CD14-positive monocyte (primary cell): Measurements from ENCODE around the gene STARD13. TPM values are rescaled to one million over a fixed set of nuclear protein-coding genes. Genes with fewer than 3 reads are reported as not detected.

Source experiments
- DNase-seq, 3 donors: peaks; one replicate each; pipeline ENCODE4 v3.0.0-alpha.2; 2011 to 2022
- H2AFZ ChIP-seq: 2 replicates; pipeline ENCODE4 v1.6.0; 2012; ENCODE audit warnings: mild to moderate bottlenecking, low read depth, low read length, inconsistent platforms; ENCODE audit not compliant: insufficient read depth, poor library complexity, severe bottlenecking
- H3K27ac ChIP-seq, 2 donors: 1 replicate in 1 of 2; 2 replicates in 1 of 2; pipeline ENCODE4 v1.5.1; 2012 to 2013; ENCODE audit warnings: low read length in 2 of 2, control low read depth in 1 of 2, inconsistent platforms in 1 of 2, low read depth in 1 of 2, mild to moderate bottlenecking in 1 of 2
- H3K27me3 ChIP-seq, 2 donors: one replicate each; pipeline versions ENCODE4 v1.6.0 to v1.6.1; 2011 to 2013; ENCODE audit warnings: low read length in 2 of 2; ENCODE audit not compliant: control insufficient read depth in 2 of 2, insufficient read depth in 2 of 2
- H3K36me3 ChIP-seq, 2 donors: replicated peaks in 1 of 2; 1 replicate in 1 of 2; 2 replicates in 1 of 2; pipeline versions ENCODE4 v1.5.1 to v1.6.1; 2012 to 2013; ENCODE audit warnings: low read length in 2 of 2, control low read depth in 1 of 2, inconsistent platforms in 1 of 2, mild to moderate bottlenecking in 1 of 2; ENCODE audit not compliant: insufficient read depth in 2 of 2, control insufficient read depth in 1 of 2
- H3K4me1 ChIP-seq, 2 donors: 1 replicate in 1 of 2; 2 replicates in 1 of 2; pipeline versions ENCODE4 v1.5.1 to v1.6.1; 2012 to 2013; ENCODE audit warnings: low read length in 2 of 2, control low read depth in 1 of 2, inconsistent platforms in 1 of 2, mild to moderate bottlenecking in 1 of 2, moderate library complexity in 1 of 2; ENCODE audit not compliant: insufficient read depth in 2 of 2, control insufficient read depth in 1 of 2
- H3K4me2 ChIP-seq: replicated peaks from 2 replicates; pipeline ENCODE3; 2012; ENCODE audit warnings: low read length, moderate library complexity, mild to moderate bottlenecking; ENCODE audit not compliant: poor library complexity, severe bottlenecking; ENCODE audit errors: extremely low read depth
- H3K4me3 ChIP-seq, 3 experiments: fragments of 200-600 bp in 1 of 3; sonication (generic) in 1 of 3; replicated peaks in 1 of 3; 1 replicate in 2 of 3; 2 replicates in 1 of 3; pipeline ENCODE4 v1.5.1; 2011 to 2013; ENCODE audit warnings: low read length in 3 of 3, mild to moderate bottlenecking in 3 of 3, control low read depth in 2 of 3, low read depth in 2 of 3, inconsistent platforms in 1 of 3, moderate library complexity in 1 of 3
- H3K79me2 ChIP-seq: 2 replicates; pipeline ENCODE4 v1.6.0; 2012; ENCODE audit warnings: mild to moderate bottlenecking, control low read depth, inconsistent platforms, low read length, moderate library complexity; ENCODE audit not compliant: insufficient read depth
- H3K9ac ChIP-seq: 2 replicates; pipeline ENCODE4 v1.6.0; 2017; ENCODE audit warnings: low read length, mild to moderate bottlenecking; ENCODE audit not compliant: insufficient read depth, poor library complexity, severe bottlenecking
- H3K9me3 ChIP-seq, 2 donors: replicated peaks in 1 of 2; 1 replicate in 1 of 2; 2 replicates in 1 of 2; pipeline versions ENCODE4 v1.5.1 to v1.6.1; 2012 to 2013; ENCODE audit warnings: low read length in 2 of 2, control low read depth in 1 of 2; ENCODE audit not compliant: control insufficient read depth in 1 of 2, insufficient read depth in 1 of 2
- H4K20me1 ChIP-seq: 2 replicates; pipeline ENCODE4 v1.6.0; 2012; ENCODE audit warnings: mild to moderate bottlenecking, low read length, control low read depth, moderate library complexity; ENCODE audit not compliant: insufficient read depth
- H3K27ac Mint-ChIP-seq, 7 donors: one replicate each; pipeline ENCODE4 v1.8.0; 2020; ENCODE audit warnings: mild to moderate bottlenecking in 7 of 7, mixed read lengths in 7 of 7, moderate library complexity in 6 of 7, inconsistent platforms in 2 of 7
- H3K27me3 Mint-ChIP-seq, 3 donors: one replicate each; pipeline ENCODE4 v1.8.0; 2021 to 2022; ENCODE audit warnings: low read depth in 3 of 3, mild to moderate bottlenecking in 3 of 3, mixed read lengths in 3 of 3, moderate library complexity in 3 of 3, inconsistent platforms in 1 of 3
- H3K36me3 Mint-ChIP-seq, 2 donors: one replicate each; pipeline ENCODE4 v1.8.0; 2020; ENCODE audit warnings: mixed read lengths in 2 of 2, inconsistent platforms in 1 of 2, mild to moderate bottlenecking in 1 of 2
- H3K4me1 Mint-ChIP-seq: one replicate; pipeline ENCODE4 v1.8.0; 2020; ENCODE audit warnings: mild to moderate bottlenecking, mixed read lengths
- H3K4me3 Mint-ChIP-seq, 2 donors: one replicate each; pipeline ENCODE4 v1.8.0; 2020; ENCODE audit warnings: mild to moderate bottlenecking in 2 of 2, mixed read lengths in 2 of 2, moderate library complexity in 1 of 2
- H3K9me3 Mint-ChIP-seq, 7 donors: one replicate each; pipeline ENCODE4 v1.8.0; 2020 to 2022; ENCODE audit warnings: mixed read lengths in 7 of 7, mild to moderate bottlenecking in 6 of 7, moderate library complexity in 6 of 7, inconsistent platforms in 2 of 7
- WGBS: methylation state at CpG from one replicate; pipeline ENCODE4 v1.1.5; 2013; ENCODE audit warnings: missing lambda C conversion rate; ENCODE audit not compliant: insufficient coverage; 5-methylcytosine and 5-hydroxymethylcytosine counted together
- intact Hi-C, 2 donors: fragments of 100-400 bp; cut with micrococcal nuclease; formaldehyde crosslinking; loops; one replicate each; pipeline versions ENCODE4 v1.15.0 to v1.15.1; 2023
- polyA plus RNA-seq, 3 donors: library from polyadenylated mRNA; depleted of rRNA in 1 of 3; unstranded in 2 of 3; stranded (reverse) in 1 of 3; fragments of 300-500 nt in 2 of 3; fragments of >200 nt in 1 of 3; fragmentation: Illumina TruSeq in 2 of 3; gene quantifications; 1 replicate in 2 of 3; 2 replicates in 1 of 3; pipeline ENCODE4 v1.2.3, GENCODE V29; 2012 to 2021
- TF ChIP-seq, protein P1 (sequence below): fragments of 200-600 bp; IDR thresholded peaks from one replicate; pipeline ENCODE4 v1.8.0; 2022; ENCODE audit warnings: antibody characterized with exemption, mild to moderate bottlenecking

STARD13 gene
- polyA plus RNA-seq, 3 donors: 0.37 to 0.69 (median 0.60) TPM

DNA sequence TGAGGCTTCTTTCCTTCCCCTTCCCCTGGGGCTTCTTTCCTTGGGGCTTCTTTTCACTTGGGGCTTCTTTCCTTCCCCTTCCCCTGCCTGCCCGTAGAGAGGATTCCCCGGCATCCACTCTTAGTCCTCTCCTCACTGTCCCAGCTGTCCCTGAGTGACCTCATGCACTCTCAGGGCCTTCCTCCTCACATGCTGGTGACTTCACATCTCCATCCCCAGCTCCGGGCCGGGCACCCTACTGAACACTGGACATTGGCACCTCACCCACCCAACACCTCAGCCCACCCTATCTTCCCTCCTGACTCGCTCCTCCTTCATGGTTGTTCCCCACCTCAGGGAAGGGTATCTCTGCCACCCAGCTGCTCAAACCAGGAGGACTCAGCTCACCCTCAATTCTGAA lies 130.6 kb downstream of the STARD13 start:
- H3K9me3 Mint-ChIP-seq: peaks cover 0 to 6% (median 2%) of the 10 kb centered on the region in 7 donors
- TF ChIP-seq, protein P1, sequence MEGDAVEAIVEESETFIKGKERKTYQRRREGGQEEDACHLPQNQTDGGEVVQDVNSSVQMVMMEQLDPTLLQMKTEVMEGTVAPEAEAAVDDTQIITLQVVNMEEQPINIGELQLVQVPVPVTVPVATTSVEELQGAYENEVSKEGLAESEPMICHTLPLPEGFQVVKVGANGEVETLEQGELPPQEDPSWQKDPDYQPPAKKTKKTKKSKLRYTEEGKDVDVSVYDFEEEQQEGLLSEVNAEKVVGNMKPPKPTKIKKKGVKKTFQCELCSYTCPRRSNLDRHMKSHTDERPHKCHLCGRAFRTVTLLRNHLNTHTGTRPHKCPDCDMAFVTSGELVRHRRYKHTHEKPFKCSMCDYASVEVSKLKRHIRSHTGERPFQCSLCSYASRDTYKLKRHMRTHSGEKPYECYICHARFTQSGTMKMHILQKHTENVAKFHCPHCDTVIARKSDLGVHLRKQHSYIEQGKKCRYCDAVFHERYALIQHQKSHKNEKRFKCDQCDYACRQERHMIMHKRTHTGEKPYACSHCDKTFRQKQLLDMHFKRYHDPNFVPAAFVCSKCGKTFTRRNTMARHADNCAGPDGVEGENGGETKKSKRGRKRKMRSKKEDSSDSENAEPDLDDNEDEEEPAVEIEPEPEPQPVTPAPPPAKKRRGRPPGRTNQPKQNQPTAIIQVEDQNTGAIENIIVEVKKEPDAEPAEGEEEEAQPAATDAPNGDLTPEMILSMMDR: no peak
- H2AFZ ChIP-seq: no peak overlapping the region
- H3K4me1 Mint-ChIP-seq: no peaks in the 10 kb centered on the region
- no peak overlapping the region for H3K27ac ChIP-seq
- peak overlapping the region in 3 of 7 donors; percentile 16 to 61 (median 36) for H3K27ac Mint-ChIP-seq
- no peaks in the 10 kb centered on the region for H3K9me3 ChIP-seq
- no peak overlapping the region for H3K4me3 Mint-ChIP-seq
- peaks cover 0 to 5% of the 10 kb centered on the region in 2 donors for H3K36me3 Mint-ChIP-seq
- H3K79me2 ChIP-seq: no peaks in the 10 kb centered on the region
- no peaks in the 10 kb centered on the region for H3K36me3 ChIP-seq
- H3K27me3 Mint-ChIP-seq: peaks cover 0 to 3% (median 0%) of the 10 kb centered on the region in 3 donors
- no peaks in the 10 kb centered on the region for H3K4me1 ChIP-seq
- no peak overlapping the region for H3K9ac ChIP-seq
- H4K20me1 ChIP-seq: no peaks in the 10 kb centered on the region
- no peak overlapping the region for H3K4me3 ChIP-seq
- 100% methylated on average over 1 of the region's 5 CpGs for WGBS
- intact Hi-C loops: no loop called here
- no peak overlapping the region for H3K4me2 ChIP-seq
- H3K27me3 ChIP-seq: no peaks in the 10 kb centered on the region
- no peak for DNase-seq

DNA sequence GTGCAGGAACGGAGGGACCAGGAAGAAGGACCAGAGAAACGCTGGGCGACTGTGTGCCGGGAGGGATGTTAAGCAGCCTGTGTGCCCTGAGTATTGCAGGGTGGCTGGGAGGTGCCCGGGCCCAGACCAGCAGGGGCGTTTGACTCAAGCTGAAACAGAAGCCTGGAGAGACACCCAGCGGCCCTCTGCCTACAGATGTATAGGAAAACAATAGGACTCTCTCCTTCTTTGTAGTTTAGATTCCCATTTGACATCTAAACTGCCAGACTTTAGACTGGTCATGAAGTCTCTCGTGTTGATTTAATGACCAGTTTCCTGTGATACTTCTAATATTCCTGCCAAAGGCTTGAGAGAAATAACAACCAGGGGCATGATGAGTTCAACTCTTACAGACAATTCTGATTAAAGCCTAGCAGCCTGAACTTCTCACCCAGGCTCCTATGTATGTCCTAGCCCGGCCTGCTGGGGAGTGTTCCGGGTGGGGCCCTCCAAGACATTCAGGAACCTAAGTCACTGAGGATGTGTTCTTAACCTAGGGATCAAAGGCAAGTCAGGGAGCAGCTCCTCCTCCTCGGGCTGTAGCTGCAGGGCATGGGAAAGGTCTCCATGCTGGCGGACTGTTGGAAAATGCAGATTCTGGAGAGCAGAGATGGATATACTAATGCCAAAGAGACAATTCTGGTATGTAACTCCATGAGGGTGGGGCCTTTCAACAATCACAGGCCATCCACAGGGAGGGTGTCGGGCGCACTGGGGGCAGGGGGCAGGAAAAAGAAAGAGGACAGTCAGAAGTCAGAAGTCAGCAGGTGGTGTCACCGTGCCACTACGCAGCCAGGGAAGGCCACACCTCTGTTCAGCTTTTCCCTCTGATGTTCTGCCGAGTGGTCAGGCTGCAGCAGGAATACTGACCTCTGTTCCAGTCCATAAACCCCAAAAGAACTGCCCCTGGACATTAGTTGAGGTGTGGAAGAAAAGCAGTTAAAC lies 131.8 kb downstream of the STARD13 start:
- Mint-ChIP-seq H3K4me3 (no peak overlapping the region), H3K27ac (peak overlapping the region in 2 of 7 donors; percentile 10 to 19), H3K27me3 (peaks cover 0 to 3% (median 0%) of the 10 kb centered on the region in 3 donors), H3K4me1 (no peaks in the 10 kb centered on the region), H3K36me3 (peaks cover 0 to 5% of the 10 kb centered on the region in 2 donors), H3K9me3 (peaks cover 0 to 5% (median 2%) of the 10 kb centered on the region in 7 donors)
- Histone ChIP-seq H3K4me2 (no peak overlapping the region), H3K4me1 (no peaks in the 10 kb centered on the region), H3K9ac (no peak overlapping the region), H4K20me1 (no peaks in the 10 kb centered on the region), H3K79me2 (no peaks in the 10 kb centered on the region), H3K27me3 (no peaks in the 10 kb centered on the region), H3K27ac (no peak overlapping the region), H2AFZ (no peak overlapping the region), H3K36me3 (no peaks in the 10 kb centered on the region), H3K9me3 (no peaks in the 10 kb centered on the region), H3K4me3 (no peak overlapping the region)
- intact Hi-C loops: no loop called here
- WGBS: 93% methylated on average over 10 of the region's 17 CpGs
- DNase-seq: no peak
- TF ChIP-seq, protein P1: no peak
